ENCODE results near the gene GPHB5.
A peak's percentile ranks its signal among the peaks of the same experiment; 100 is the strongest.
"Not testable (repeated sequence)": the region's sequence is repeated elsewhere in the genome, so short reads cannot be mapped to it uniquely, and the experiment has no call there.

GPHB5 gene

DNA sequence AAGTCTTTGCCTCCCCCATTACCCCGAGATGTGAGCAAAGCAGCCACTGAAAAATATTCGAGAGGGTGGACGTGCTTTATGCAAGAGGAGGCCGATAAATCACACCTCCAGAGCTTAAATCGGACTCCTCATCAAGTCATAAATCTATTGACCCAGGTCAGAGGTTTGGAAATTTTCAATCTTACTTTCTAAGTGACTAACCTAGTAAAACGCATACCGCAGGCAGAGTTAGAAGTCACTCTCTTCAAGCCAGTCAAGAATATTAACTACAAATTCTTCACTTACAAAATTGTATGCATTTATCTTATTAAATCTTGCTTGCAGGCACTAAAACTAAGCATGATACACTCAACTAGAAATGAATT lies 34.9 kb downstream of the GPHB5 start:
- ATAC-seq: no peak
- TF ChIP-seq ZNF70 (CRISPR knock-in tag; IDR thresholded peaks at IDR 0.05) (no peak), ZNF565 (CRISPR knock-in tag; conservative IDR thresholded peaks at IDR 0.05; ENCODE audit: low read depth) (no peak), TCF4 (CRISPR knock-in tag; IDR thresholded peaks at IDR 0.05; ENCODE audit: borderline replicate concordance) (no peak), CSDC2 (CRISPR knock-in tag; IDR thresholded peaks at IDR 0.05) (no peak)

DNA sequence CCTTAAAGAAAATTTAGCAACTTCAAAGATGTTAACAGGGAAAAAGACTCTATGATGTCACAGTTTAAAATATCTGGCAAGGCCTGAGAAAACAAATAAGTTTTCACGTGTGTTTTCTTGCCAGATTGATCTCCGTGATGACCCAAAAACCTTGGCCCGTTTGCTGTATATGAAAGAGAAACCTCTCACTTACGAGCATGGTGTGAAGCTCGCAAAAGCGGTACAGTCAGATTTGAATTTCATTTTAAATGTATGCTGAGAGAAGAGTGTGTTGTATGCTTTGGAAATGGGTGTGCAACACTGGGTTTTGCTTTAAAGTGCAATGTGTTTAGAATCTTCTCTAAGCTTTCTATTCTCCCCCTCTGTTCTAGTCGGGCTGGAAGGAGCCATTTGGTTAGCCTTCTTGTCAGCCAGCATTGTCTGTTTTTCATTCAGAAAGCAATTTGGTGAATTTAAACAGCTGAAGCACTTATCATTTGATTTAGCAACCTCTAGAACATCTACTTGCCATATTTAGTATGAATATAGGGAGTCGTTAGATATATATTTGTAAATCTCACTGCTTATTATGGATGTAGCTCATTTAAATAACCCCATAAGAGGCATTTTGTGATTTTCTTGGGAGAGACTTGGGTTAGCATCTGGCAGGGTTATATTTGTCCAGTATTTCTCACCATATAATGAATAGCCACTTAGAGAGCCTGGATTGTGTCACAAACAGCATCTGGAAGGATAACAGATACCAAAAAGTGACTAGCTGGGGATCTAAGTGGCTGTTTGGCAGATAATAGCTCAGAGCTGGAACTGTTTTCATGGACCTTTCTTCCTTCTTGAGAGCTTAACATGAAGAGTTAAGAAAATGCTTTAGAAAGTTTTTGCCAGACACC lies 35.5 kb downstream of the GPHB5 start:
- peak; percentile 33; the same call in 1 of the 3 replicates for ATAC-seq

DNA sequence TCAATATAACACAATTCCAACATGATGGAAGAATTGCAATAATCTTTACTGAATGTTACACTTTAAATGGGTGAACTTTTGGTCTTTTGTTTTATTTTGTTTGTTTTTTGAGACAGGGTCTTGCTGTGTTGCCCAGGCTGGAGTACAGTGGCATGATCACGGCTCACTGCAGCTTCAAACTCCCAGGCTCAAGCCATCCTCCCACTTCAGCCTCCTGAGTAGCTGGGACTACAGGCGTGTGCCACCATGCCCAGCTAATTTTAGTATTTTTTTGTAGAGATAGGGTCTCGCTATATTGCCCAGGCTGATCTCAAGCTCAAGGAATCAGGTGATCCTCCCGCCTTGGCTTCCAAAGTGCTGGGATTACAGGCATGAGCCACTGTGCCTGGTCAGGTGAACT lies 38.8 kb downstream of the GPHB5 start:
- not testable (repeated sequence) for ATAC-seq

More for the DNA sequence above, 35.5 kb downstream of the GPHB5 start:
- TF ChIP-seq ZFP30 (CRISPR knock-in tag; IDR thresholded peaks at IDR 0.05) (no peak), ISL1 (CRISPR knock-in tag; IDR thresholded peaks at IDR 0.05) (peak; percentile 24; the same call in 1 of the 2 replicates), TCF4 (CRISPR knock-in tag; IDR thresholded peaks at IDR 0.05; ENCODE audit: borderline replicate concordance) (peak; percentile 62; the same call in 1 of the 2 replicates), CSDC2 (CRISPR knock-in tag; IDR thresholded peaks at IDR 0.05) (no peak)

DNA sequence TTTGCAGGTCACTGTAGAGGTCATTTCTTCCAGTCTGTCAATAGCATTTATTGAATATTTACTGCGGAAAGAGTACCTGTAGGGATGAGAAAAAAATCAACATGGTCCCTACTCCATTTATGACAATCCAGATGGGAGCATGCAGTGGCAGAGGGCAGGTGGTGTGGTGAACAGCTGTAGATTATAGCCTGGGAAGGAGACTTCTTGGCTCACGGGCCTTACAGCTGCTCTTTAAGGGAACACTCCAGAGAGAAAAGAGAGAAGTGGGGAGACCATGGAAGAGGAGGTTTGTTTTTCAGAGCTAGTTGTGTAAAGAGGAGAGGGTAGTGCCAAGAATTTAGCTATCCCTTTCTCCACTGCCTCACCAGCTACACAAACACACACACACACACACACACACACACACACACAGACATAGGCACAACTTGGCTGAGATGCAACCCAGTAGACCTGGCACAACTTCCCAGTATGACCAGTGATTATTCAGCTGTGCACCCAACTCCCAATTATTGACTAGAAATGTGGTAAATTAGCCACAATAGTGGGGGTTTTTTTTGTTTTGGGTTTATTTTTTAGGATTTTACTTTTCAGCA lies 41.0 kb downstream of the GPHB5 start:
- TF ChIP-seq ISL1 (CRISPR knock-in tag; IDR thresholded peaks at IDR 0.05) (no peak), TCF4 (CRISPR knock-in tag; IDR thresholded peaks at IDR 0.05; ENCODE audit: borderline replicate concordance) (no peak), ZC3H10 (CRISPR knock-in tag; IDR thresholded peaks at IDR 0.05) (no peak)
- TF ChIP-seq, protein P1, sequence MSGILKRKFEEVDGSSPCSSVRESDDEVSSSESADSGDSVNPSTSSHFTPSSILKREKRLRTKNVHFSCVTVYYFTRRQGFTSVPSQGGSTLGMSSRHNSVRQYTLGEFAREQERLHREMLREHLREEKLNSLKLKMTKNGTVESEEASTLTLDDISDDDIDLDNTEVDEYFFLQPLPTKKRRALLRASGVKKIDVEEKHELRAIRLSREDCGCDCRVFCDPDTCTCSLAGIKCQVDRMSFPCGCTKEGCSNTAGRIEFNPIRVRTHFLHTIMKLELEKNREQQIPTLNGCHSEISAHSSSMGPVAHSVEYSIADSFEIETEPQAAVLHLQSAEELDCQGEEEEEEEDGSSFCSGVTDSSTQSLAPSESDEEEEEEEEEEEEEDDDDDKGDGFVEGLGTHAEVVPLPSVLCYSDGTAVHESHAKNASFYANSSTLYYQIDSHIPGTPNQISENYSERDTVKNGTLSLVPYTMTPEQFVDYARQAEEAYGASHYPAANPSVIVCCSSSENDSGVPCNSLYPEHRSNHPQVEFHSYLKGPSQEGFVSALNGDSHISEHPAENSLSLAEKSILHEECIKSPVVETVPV (CRISPR knock-in tag; IDR thresholded peaks at IDR 0.05): no peak
- ATAC-seq: no peak

DNA sequence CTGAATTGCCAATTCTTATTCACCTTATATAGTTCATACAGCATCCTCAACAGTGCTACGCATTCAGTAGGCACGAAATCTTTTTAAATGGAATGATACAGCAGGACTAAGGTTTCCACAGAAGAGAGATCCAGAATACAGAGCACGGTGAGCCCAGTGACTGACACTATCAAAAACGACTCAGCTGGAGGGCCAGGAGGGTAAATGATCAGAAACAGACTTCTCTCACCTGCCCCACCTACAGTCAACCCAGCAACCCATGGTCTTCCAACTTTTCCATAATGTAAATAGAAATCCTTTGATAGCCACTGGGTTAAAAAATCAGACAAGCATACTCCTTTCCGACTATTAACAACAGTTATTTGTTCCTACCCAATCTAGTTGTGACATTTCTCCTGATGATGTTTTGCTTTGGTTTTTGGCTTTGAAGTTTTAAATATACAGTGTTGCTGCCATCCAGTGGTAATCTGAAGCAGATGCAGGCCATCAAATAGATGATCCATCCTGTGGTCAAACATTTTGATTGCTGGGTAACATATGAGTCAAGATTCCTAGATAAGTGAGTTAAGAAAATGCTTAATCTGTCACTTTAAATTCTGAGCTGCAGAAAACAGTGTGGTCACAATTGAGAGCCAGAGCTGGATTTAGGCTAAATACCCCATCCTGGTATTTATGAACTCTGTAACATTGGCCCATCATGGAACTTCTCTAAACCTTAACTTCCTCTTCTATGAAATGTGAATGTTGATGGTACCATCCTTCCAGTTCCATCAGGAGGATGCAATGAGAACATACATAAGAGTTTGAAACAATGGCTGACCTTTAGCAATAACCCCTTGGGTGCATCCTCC lies 42.0 kb downstream of the GPHB5 start:
- peak; percentile 75 for ATAC-seq
- TF ChIP-seq, protein P2, sequence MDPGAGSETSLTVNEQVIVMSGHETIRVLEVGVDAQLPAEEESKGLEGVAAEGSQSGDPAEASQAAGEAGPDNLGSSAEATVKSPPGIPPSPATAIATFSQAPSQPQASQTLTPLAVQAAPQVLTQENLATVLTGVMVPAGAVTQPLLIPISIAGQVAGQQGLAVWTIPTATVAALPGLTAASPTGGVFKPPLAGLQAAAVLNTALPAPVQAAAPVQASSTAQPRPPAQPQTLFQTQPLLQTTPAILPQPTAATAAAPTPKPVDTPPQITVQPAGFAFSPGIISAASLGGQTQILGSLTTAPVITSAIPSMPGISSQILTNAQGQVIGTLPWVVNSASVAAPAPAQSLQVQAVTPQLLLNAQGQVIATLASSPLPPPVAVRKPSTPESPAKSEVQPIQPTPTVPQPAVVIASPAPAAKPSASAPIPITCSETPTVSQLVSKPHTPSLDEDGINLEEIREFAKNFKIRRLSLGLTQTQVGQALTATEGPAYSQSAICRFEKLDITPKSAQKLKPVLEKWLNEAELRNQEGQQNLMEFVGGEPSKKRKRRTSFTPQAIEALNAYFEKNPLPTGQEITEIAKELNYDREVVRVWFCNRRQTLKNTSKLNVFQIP (CRISPR knock-in tag; IDR thresholded peaks at IDR 0.05; ENCODE audit: borderline replicate concordance, low read depth): no peak
- TF ChIP-seq ESRRG (CRISPR knock-in tag; IDR thresholded peaks at IDR 0.05) (no peak), ZFP30 (CRISPR knock-in tag; IDR thresholded peaks at IDR 0.05) (no peak), RARB (CRISPR knock-in tag; IDR thresholded peaks at IDR 0.05) (no peak), TCF4 (CRISPR knock-in tag; IDR thresholded peaks at IDR 0.05; ENCODE audit: borderline replicate concordance) (no peak), CSDC2 (CRISPR knock-in tag; IDR thresholded peaks at IDR 0.05) (no peak), ZNF565 (CRISPR knock-in tag; conservative IDR thresholded peaks at IDR 0.05; ENCODE audit: low read depth) (no peak), BACH2 (CRISPR knock-in tag; IDR thresholded peaks at IDR 0.05; ENCODE audit: borderline replicate concordance) (no peak), PPARA (CRISPR knock-in tag; IDR thresholded peaks at IDR 0.05; ENCODE audit: borderline replicate concordance) (no peak), OSR1 (CRISPR knock-in tag; IDR thresholded peaks at IDR 0.05) (no peak), SNAI2 (CRISPR knock-in tag; IDR thresholded peaks at IDR 0.05) (no peak)
- TF ChIP-seq, protein P3, sequence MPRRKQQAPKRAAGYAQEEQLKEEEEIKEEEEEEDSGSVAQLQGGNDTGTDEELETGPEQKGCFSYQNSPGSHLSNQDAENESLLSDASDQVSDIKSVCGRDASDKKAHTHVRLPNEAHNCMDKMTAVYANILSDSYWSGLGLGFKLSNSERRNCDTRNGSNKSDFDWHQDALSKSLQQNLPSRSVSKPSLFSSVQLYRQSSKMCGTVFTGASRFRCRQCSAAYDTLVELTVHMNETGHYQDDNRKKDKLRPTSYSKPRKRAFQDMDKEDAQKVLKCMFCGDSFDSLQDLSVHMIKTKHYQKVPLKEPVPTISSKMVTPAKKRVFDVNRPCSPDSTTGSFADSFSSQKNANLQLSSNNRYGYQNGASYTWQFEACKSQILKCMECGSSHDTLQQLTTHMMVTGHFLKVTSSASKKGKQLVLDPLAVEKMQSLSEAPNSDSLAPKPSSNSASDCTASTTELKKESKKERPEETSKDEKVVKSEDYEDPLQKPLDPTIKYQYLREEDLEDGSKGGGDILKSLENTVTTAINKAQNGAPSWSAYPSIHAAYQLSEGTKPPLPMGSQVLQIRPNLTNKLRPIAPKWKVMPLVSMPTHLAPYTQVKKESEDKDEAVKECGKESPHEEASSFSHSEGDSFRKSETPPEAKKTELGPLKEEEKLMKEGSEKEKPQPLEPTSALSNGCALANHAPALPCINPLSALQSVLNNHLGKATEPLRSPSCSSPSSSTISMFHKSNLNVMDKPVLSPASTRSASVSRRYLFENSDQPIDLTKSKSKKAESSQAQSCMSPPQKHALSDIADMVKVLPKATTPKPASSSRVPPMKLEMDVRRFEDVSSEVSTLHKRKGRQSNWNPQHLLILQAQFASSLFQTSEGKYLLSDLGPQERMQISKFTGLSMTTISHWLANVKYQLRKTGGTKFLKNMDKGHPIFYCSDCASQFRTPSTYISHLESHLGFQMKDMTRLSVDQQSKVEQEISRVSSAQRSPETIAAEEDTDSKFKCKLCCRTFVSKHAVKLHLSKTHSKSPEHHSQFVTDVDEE (CRISPR knock-in tag; IDR thresholded peaks at IDR 0.05): no peak
- TF ChIP-seq, protein P4, sequence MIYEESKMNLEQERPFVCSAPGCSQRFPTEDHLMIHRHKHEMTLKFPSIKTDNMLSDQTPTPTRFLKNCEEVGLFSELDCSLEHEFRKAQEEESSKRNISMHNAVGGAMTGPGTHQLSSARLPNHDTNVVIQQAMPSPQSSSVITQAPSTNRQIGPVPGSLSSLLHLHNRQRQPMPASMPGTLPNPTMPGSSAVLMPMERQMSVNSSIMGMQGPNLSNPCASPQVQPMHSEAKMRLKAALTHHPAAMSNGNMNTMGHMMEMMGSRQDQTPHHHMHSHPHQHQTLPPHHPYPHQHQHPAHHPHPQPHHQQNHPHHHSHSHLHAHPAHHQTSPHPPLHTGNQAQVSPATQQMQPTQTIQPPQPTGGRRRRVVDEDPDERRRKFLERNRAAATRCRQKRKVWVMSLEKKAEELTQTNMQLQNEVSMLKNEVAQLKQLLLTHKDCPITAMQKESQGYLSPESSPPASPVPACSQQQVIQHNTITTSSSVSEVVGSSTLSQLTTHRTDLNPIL (CRISPR knock-in tag; IDR thresholded peaks at IDR 0.05; ENCODE audit: low read depth): no peak

All from SK-N-SH treated with all-trans-retinoic acid at 6 μM for 48 hours (cell line).